GM19372 (cell line): ENCODE results near the gene BTBD16.

Experiments used
- ATAC-seq: cut with Tn5 transposase; IDR thresholded peaks from one replicate; pipeline ENCODE4 v1.9.1; 2021; ENCODE audit warnings: mild to moderate bottlenecking, low read depth, moderate library complexity; ENCODE audit not compliant: unreplicated experiment

Gene BTBD16

GRCh38 chr10:122246830-122247520 is 24.1 kb upstream of the BTBD16 start:
- ATAC-seq = no peak

GRCh38 chr10:122248356-122249302 is 22.5 kb upstream of the BTBD16 start:
- no peak for ATAC-seq

- ATAC-seq = no peak
Observed at GRCh38 chr10:122249303-122249850, 21.7 kb upstream of the BTBD16 start.

GRCh38 chr10:122249991-122250750 is 20.9 kb upstream of the BTBD16 start:
- no peak for ATAC-seq

- ATAC-seq = no peak
Observed at GRCh38 chr10:122251459-122252255, 19.4 kb upstream of the BTBD16 start.

GRCh38 chr10:122252805-122253204 is 18.3 kb upstream of the BTBD16 start:
- ATAC-seq = no peak

- no peak for ATAC-seq
Observed at GRCh38 chr10:122253605-122254004, 17.5 kb upstream of the BTBD16 start.

- ATAC-seq = no peak
Observed at GRCh38 chr10:122254831-122255230, 16.3 kb upstream of the BTBD16 start.

GRCh38 chr10:122255509-122256301 is 15.4 kb upstream of the BTBD16 start:
- ATAC-seq = no peak

- no peak for ATAC-seq
Observed at GRCh38 chr10:122257041-122257440, 14.1 kb upstream of the BTBD16 start.

- ATAC-seq = no peak
Observed at GRCh38 chr10:122258136-122259074, 12.7 kb upstream of the BTBD16 start.

GRCh38 chr10:122259075-122259466 is 12.0 kb upstream of the BTBD16 start:
- no peak for ATAC-seq

- no peak for ATAC-seq
Observed at GRCh38 chr10:122261584-122261983, 9.5 kb upstream of the BTBD16 start.

- ATAC-seq = no peak
Observed at GRCh38 chr10:122263971-122264370, 7.1 kb upstream of the BTBD16 start.

- ATAC-seq = no peak
Observed at GRCh38 chr10:122264436-122264835, 6.7 kb upstream of the BTBD16 start.

GRCh38 chr10:122264931-122265330 is 6.2 kb upstream of the BTBD16 start:
- no peak for ATAC-seq

- ATAC-seq = no peak
Observed at GRCh38 chr10:122265896-122266295, 5.2 kb upstream of the BTBD16 start.
